ENCODE results near the gene CD302.

DNA sequence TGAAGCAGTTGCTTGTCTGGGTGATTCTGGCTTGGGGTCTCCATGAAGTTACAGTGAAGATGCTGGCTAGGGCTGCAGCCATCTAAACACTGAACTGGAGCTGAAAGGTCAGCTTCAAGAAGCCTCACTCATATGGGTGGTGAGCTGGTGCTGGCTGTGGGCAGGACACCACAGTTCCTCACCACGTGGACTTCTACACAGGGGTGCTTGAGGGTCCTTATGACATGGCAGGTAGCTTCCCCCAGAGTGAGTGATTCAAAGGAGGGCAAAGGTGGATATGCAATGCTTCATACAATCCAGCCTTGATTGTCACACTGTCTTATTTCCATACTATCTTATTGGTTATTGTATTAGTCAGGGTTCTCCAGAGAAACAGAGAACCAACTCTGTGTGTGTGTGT, 6.0 kb downstream of the CD302 start:
- TF ChIP-seq, protein P1, sequence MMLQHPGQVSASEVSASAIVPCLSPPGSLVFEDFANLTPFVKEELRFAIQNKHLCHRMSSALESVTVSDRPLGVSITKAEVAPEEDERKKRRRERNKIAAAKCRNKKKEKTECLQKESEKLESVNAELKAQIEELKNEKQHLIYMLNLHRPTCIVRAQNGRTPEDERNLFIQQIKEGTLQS (IDR thresholded peaks at IDR 0.05) = no peak
- no peak for TF ChIP-seq CTCF (IDR thresholded peaks at IDR 0.05; ENCODE audit: low read depth, low read length, missing input control)

Data from liver (tissue), 3 donors.